ENCODE results near the gene IPCEF1. TPM values are rescaled to one million over a fixed set of nuclear protein-coding genes. Genes with fewer than 3 reads are reported as not detected.

IPCEF1 gene
- total and polyA plus RNA-seq, 2 of the 8 experiments (the other 6 are each of a cell fraction or from before 2014, with no cell fraction given): 0.41 to 0.78 TPM

DNA sequence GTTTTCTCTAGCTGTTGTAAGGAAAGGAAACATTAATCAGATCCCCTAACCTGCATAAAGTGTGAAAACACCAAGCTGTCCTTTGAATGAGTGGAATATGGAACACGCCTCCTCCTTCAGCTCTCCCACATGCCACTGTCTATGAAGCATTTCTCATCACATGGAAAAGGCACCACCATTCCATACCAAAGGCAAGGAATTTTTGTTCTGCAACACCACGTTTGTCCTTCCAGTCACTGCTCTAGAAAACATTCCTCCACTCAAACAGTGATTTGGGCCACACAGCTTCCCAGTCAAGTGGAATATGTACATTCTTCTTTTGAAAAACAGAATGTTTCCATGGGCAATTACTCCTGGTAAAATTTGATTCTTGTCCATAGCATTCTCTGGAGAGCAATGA lies 197.5 kb downstream of the IPCEF1 start (continued):
- TF ChIP-seq CHD7 (IDR thresholded peaks at IDR 0.05; ENCODE audit: insufficient replicate concordance, low read length): no peak
- no peak for TF ChIP-seq JUND (IDR thresholded peaks at IDR 0.05; ENCODE audit: low read length)
- no peak for TF ChIP-seq SIN3A (conservative IDR thresholded peaks at IDR 0.05 in 1 of 2, IDR thresholded peaks at IDR 0.05 in 1 of 2; ENCODE audit: low read depth in 1 of 2, low read length in 2 of 2)
- TF ChIP-seq BCL11A (IDR thresholded peaks at IDR 0.05; ENCODE audit: low read depth in 2 of 2, low read length in 2 of 2): no peak
- TF ChIP-seq, protein P1, sequence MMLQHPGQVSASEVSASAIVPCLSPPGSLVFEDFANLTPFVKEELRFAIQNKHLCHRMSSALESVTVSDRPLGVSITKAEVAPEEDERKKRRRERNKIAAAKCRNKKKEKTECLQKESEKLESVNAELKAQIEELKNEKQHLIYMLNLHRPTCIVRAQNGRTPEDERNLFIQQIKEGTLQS (IDR thresholded peaks at IDR 0.05; ENCODE audit: insufficient read depth, low read depth, low read length): no peak
- no peak for TF ChIP-seq CREB1 (IDR thresholded peaks at IDR 0.05)
- TF ChIP-seq TEAD4 (IDR thresholded peaks at IDR 0.05; ENCODE audit: low read depth, low read length): no peak
- no peak for TF ChIP-seq KDM5A (IDR thresholded peaks at IDR 0.05; ENCODE audit: low read length)
- no peak for TF ChIP-seq GABPA (IDR thresholded peaks at IDR 0.05; ENCODE audit: borderline replicate concordance, insufficient read depth, low read length)
- no peak for TF ChIP-seq RNF2 (IDR thresholded peaks at IDR 0.05; ENCODE audit: borderline replicate concordance, low read depth, low read length, missing control alignments, poor library complexity, severe bottlenecking)
- no peak for TF ChIP-seq POLR2A (IDR thresholded peaks at IDR 0.05; ENCODE audit: control extremely low read depth in 1 of 2, low read depth in 2 of 2, low read length in 2 of 2)
- TF ChIP-seq SIRT6 (IDR thresholded peaks at IDR 0.05; ENCODE audit: low read length): no peak
